ENCODE data around the gene PAPPA2. TPM values are rescaled to one million over a fixed set of nuclear protein-coding genes. Genes with fewer than 3 reads are reported as not detected.

Gene PAPPA2
- total and polyA plus RNA-seq, 7 donors: 0.05 to 1.1 (median 0.06) TPM; not detected in 2

DNA sequence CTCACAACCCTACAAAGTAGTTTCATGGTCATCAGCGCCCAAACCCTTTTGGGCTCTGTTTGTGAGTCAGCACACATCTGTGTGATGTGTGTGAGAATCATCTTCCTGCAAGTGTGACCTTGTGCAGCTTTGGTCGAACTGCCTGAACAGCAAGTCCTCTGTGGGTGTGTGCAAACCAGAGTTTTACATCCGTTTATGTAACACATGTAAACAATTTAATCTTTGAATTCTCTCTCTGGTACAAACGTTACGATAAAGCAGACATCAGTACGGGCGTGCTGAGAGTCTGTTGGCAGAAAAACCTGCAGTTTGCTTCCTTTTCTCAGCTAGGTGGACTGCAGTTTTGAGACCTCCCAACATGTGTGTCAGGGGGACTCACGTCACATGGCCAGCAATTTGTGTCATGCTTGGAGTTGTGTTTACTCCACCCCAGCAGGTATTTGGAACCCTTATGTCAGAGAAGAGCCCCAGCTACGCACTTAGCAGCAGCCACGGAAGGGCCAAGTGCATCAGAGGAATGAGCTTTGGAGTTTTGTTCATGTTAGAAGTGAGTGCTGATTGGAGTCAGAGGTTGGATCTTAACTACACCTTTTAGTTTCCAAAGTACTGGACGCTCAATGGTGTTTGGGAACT is 230.8 kb downstream of the PAPPA2 start:
- no peak for ATAC-seq
- Histone ChIP-seq H3K4me1 (peaks cover 51% of the 10 kb centered on the region), H3K36me3 (ENCODE audit: insufficient read depth in 1 of 2, low read depth in 1 of 2) (no peaks in the 10 kb centered on the region), H3K27ac (peak overlapping the region; percentile 81), H3K27me3 (ENCODE audit: insufficient read depth in 3 of 3, low read length in 2 of 3) (no peaks in the 10 kb centered on the region), H3K4me3 (no peak overlapping the region), H3K9me3 (no peaks in the 10 kb centered on the region)
- no peak for DNase-seq
- intact Hi-C loops (cut with DNase I): loop anchor here (2.0 to 5.0 kb wide), 2 partner anchors 131 to 137 kb away; no protein-coding TSS in a partner anchor
- 72 to 76% (median 72%) methylated on average over 11 of the region's 11 CpGs for WGBS, 3 donors
- TF ChIP-seq, protein P1, sequence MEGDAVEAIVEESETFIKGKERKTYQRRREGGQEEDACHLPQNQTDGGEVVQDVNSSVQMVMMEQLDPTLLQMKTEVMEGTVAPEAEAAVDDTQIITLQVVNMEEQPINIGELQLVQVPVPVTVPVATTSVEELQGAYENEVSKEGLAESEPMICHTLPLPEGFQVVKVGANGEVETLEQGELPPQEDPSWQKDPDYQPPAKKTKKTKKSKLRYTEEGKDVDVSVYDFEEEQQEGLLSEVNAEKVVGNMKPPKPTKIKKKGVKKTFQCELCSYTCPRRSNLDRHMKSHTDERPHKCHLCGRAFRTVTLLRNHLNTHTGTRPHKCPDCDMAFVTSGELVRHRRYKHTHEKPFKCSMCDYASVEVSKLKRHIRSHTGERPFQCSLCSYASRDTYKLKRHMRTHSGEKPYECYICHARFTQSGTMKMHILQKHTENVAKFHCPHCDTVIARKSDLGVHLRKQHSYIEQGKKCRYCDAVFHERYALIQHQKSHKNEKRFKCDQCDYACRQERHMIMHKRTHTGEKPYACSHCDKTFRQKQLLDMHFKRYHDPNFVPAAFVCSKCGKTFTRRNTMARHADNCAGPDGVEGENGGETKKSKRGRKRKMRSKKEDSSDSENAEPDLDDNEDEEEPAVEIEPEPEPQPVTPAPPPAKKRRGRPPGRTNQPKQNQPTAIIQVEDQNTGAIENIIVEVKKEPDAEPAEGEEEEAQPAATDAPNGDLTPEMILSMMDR (IDR thresholded peaks at IDR 0.05): no peak

DNA sequence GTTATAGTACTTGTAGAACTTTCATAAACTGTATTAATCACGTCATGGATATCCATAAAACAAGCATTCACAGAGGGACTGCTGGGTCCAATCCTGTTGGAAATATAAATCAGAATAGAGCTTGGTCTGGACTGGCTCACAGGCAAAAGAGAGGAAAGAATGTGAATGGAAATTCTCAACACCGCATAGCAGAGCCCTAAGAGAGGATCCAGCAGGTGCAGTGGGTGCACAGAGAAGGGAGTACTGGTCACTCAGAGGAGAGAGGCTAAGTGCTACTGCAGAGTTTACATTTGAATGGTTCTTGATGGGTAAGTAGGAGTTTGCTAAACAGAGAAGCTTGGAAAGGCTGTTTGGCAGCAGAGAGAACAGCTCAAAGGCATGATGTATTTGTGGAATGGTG is 231.7 kb downstream of the PAPPA2 start:
- intact Hi-C loops (cut with DNase I): loop anchor here in 1 of 2 donors (5.0 kb wide), 1 partner anchor 137 kb away; no protein-coding TSS in a partner anchor
- ATAC-seq (no peak), DNase-seq (no peak)
- H3K36me3 ChIP-seq (ENCODE audit: insufficient read depth in 1 of 2, low read depth in 1 of 2): no peaks in the 10 kb centered on the region
- TF ChIP-seq, protein P1 (IDR thresholded peaks at IDR 0.05): no peak
- no peak overlapping the region for H3K4me3 ChIP-seq
- no peaks in the 10 kb centered on the region for H3K9me3 ChIP-seq
- H3K4me1 ChIP-seq: peaks cover 51% of the 10 kb centered on the region
- H3K27me3 ChIP-seq (ENCODE audit: insufficient read depth in 3 of 3, low read length in 2 of 3): no peaks in the 10 kb centered on the region
- WGBS, 3 donors: 60 to 74% (median 69%) methylated on average over 2 of the region's 2 CpGs
- no peak overlapping the region for H3K27ac ChIP-seq

DNA sequence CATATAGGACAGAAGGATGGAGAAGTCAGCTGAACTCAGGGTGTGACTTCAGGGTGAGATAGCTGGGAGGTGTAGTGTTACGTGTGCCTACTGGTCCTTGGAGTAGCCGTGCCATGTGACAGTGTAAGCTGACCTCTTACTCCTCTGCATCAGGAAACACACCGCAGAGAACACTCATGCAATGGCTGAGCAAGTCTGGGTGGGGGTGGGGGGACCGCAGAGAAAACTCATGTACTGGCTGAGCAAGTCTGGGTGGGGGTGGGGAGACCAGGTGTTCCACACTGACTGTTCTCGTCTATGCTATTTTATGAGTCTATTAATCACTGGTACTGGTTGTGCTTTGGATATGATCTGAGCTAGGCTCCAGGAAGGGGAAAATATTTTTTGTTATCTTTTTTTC is 233.1 kb downstream of the PAPPA2 start:
- Histone ChIP-seq H3K4me3 (no peak overlapping the region), H3K27ac (peak overlapping the region; percentile 70), H3K4me1 (peaks cover 49% of the 10 kb centered on the region), H3K9me3 (no peaks in the 10 kb centered on the region), H3K27me3 (ENCODE audit: insufficient read depth in 3 of 3, low read length in 2 of 3) (no peaks in the 10 kb centered on the region), H3K36me3 (ENCODE audit: insufficient read depth in 1 of 2, low read depth in 1 of 2) (no peaks in the 10 kb centered on the region)
- intact Hi-C loops (cut with DNase I): no loop called here
- peak; percentile 44 to 66 for DNase-seq
- 14 to 20% (median 17%) methylated on average over 5 of the region's 5 CpGs for WGBS, 3 donors
- TF ChIP-seq, protein P1 (IDR thresholded peaks at IDR 0.05): no peak
- ATAC-seq: peak; percentile 81 to 89 (median 86)

DNA sequence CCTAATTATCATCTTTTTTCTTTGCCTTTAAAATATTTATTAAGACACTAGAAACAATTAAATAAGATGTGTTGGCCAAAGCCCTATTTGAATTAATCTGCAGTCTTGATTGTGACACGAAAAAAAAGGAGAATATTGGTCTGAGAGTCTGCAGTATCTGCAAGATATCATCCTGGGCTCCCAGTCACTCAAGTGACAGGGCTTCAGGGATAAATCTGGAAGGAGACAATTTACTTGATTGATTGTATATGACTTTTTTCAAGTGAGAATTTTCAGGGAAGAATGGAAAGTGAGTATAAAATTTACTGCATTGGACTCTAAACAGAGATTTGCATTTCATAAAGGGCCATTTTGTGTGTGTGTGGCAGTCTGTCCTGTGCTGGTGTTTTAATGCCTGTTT is 233.7 kb downstream of the PAPPA2 start:
- intact Hi-C loops (cut with DNase I): no loop called here
- WGBS, 3 donors: 70 to 79% (median 71%) methylated on average over 1 of the region's 1 CpG
- peaks cover 43% of the 10 kb centered on the region for H3K4me1 ChIP-seq

More for the DNA sequence above, 233.7 kb downstream of the PAPPA2 start:
- no peaks in the 10 kb centered on the region for H3K27me3 ChIP-seq (ENCODE audit: insufficient read depth in 3 of 3, low read length in 2 of 3)
- no peaks in the 10 kb centered on the region for H3K9me3 ChIP-seq
- H3K4me3 ChIP-seq: no peak overlapping the region
- TF ChIP-seq, protein P1 (IDR thresholded peaks at IDR 0.05): no peak
- H3K36me3 ChIP-seq (ENCODE audit: insufficient read depth in 1 of 2, low read depth in 1 of 2): no peaks in the 10 kb centered on the region
- DNase-seq: no peak
- H3K27ac ChIP-seq: peak overlapping the region; percentile 70
- ATAC-seq: no peak
